Measurements from ENCODE around the gene LRRC36. TPM values are rescaled to one million over a fixed set of nuclear protein-coding genes. Genes with fewer than 3 reads are reported as not detected.
A peak's percentile ranks its signal among the peaks of the same experiment; 100 is the strongest.

The LRRC36 gene
- total and polyA plus RNA-seq, 9 of the 15 experiments (the other 6 are each of a cell fraction or from before 2014, with no cell fraction given), result 0.09 to 0.40 (median 0.17) TPM; not detected in 1

- no peak for TF ChIP-seq ZBTB5 (IDR thresholded peaks at IDR 0.05)
- no peak for TF ChIP-seq ZNF707 (CRISPR knock-in tag; conservative IDR thresholded peaks at IDR 0.05)
- no peak for TF ChIP-seq ZNF134 (CRISPR knock-in tag; conservative IDR thresholded peaks at IDR 0.05)
Observed at GRCh38 chr16:67424261-67424615, 97.6 kb downstream of the LRRC36 start (continued).

- H3K79me2 ChIP-seq (ENCODE audit: control insufficient read depth, insufficient read depth, low read length), result no peaks in the 10 kb centered on the region
- intact Hi-C loops (cut with micrococcal nuclease), result loop anchor here (10.0 kb wide), 1 partner anchor 90 kb away; no protein-coding TSS in a partner anchor
- H3K27ac ChIP-seq (ENCODE audit: extremely low read depth, low read depth, low read length), result no peak overlapping the region
- CTCF ChIA-PET (ENCODE audit: low intra/inter-chr PET ratio), result no interaction called here
- in situ Hi-C loops (cut with MboI), result no loop called here
- no peak for ATAC-seq
- TF ChIP-seq ZNF253 (CRISPR knock-in tag; conservative IDR thresholded peaks at IDR 0.05), result no peak
- peak; percentile 22 for TF ChIP-seq CTCFL (IDR thresholded peaks at IDR 0.05; ENCODE audit: borderline replicate concordance, insufficient read depth, low read depth, low read length, poor library complexity, severe bottlenecking)
- H3K4me3 ChIP-seq, result no peak overlapping the region
- WGBS (ENCODE audit: insufficient coverage, low coverage, missing lambda C conversion rate), result 17% methylated on average over 6 of the region's 6 CpGs
- POLR2A ChIA-PET, result interaction anchor here (0.8 kb wide), 1 partner anchor 21 kb away, joined by 3 read pairs; no protein-coding TSS in a partner anchor
- no peak overlapping the region for H3K4me2 ChIP-seq (ENCODE audit: insufficient read depth, low read length)
- no peaks in the 10 kb centered on the region for H3K9me3 ChIP-seq (replicated peaks; ENCODE audit: control insufficient read depth, insufficient read depth, low read depth, low read length)
- FAIRE-seq, result no peak
- no peaks in the 10 kb centered on the region for H3K9me1 ChIP-seq (ENCODE audit: control insufficient read depth, insufficient read depth, low read length)
- H3K4me1 ChIP-seq (replicated peaks in 1 of 2; ENCODE audit: control insufficient read depth in 2 of 2, insufficient read depth in 2 of 2, low read length in 2 of 2), result peaks cover 2 to 5% of the 10 kb centered on the region in 2 experiments; a peak in 4 of 5 replicates
- H3K27me3 ChIP-seq (ENCODE audit: control insufficient read depth in 2 of 2, insufficient read depth in 2 of 2, low read length in 2 of 2), result peaks cover 2 to 11% of the 10 kb centered on the region in 2 experiments; a peak in 3 of 5 replicates
- no peak overlapping the region for H3K9ac ChIP-seq (ENCODE audit: insufficient read depth in 1 of 2, low read depth in 2 of 2, low read length in 2 of 2)
- no peaks in the 10 kb centered on the region for H3K36me3 ChIP-seq (ENCODE audit: control insufficient read depth, insufficient read depth, low read length)
- H2AFZ ChIP-seq (ENCODE audit: low read depth, low read length), result 0 out of 2 replicates have a peak overlapping the region, but pooled peaks have one; percentile 34
- BruUV-seq (replicated peaks), result no TSS peak
- H4K20me1 ChIP-seq (replicated peaks; ENCODE audit: control insufficient read depth, insufficient read depth, low read length), result peaks cover 13% of the 10 kb centered on the region
- no peak for DNase-seq (ENCODE audit: extremely low read depth in 1 of 4, low spot score in 3 of 4)
Observed at GRCh38 chr16:67425061-67425460, 98.4 kb downstream of the LRRC36 start.

Data from K562 (cell line).